Activated CD4-positive, CD25-positive, alpha-beta regulatory T cell (primary cell): ENCODE results near the gene SLC9A8.

Experiments used
- DNase-seq, 4 experiments: peaks; one replicate each; lab custom pipeline; 2025; lab: John Stamatoyannopoulos, UW

The SLC9A8 gene

GRCh38 chr20:49814057-49814694 lies 1.5 kb downstream of the SLC9A8 start:
- DNase-seq = no peak

GRCh38 chr20:49818816-49819215 lies 6.2 kb downstream of the SLC9A8 start:
- no peak for DNase-seq

- DNase-seq = no peak
Measured at GRCh38 chr20:49819702-49820101, 7.1 kb downstream of the SLC9A8 start.

- no peak for DNase-seq
Measured at GRCh38 chr20:49821381-49821780, 8.8 kb downstream of the SLC9A8 start.

GRCh38 chr20:49821870-49822331 lies 9.3 kb downstream of the SLC9A8 start:
- DNase-seq = no peak

GRCh38 chr20:49823152-49823847 lies 10.7 kb downstream of the SLC9A8 start:
- no peak for DNase-seq

DNA sequence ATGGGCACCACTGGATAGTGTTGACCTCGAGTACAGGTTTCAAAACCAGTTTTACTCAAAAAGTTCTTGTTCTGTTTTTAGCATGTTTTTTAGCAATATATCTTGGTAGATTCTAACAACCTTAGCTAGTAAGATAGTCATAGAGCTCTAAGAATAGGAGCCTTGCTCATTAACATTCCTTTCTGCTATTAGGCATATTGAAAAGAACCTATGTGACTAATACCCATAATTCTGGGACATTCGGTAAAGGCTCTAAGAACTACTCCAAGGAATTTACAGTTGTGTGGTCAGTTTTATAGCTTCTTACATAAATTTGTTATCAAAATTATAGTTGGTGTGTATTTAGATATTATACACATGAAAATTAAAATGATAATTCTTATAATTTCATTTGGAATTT lies 11.6 kb downstream of the SLC9A8 start:
- DNase-seq = no peak

DNA sequence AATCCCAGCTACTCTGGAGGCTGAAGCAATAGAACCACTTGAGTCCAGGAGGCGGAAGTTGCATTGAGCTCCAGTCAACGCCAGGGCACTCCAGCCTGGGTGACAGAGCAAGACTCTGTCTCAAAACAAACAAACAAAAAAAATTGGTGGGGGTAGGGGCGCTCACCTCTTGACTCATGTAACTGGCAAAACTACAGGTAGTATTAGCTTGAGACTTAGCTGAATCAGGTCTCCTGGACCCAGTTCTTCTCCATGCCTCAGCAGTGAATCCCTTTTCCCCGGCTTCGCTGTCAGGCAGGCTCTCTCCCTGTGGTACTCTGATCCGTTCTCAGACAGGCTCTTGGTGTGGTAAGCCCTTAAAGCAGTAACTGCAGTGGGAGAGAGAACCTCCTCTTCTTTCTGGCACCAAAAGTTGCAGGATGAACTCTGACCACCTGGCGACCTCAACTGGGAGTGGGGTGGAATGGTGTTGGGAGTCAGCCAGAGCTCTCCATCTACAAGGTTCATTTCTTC lies 12.9 kb downstream of the SLC9A8 start:
- no peak for DNase-seq

GRCh38 chr20:49831022-49831769 lies 18.6 kb downstream of the SLC9A8 start:
- DNase-seq = no peak

- no peak for DNase-seq
Measured at GRCh38 chr20:49831770-49832631, 19.4 kb downstream of the SLC9A8 start.

GRCh38 chr20:49832632-49833327 lies 20.2 kb downstream of the SLC9A8 start:
- no peak for DNase-seq

- DNase-seq = no peak
Measured at GRCh38 chr20:49833483-49833882, 20.9 kb downstream of the SLC9A8 start.

- no peak for DNase-seq
Measured at GRCh38 chr20:49835031-49835430, 22.4 kb downstream of the SLC9A8 start.

- no peak for DNase-seq
Measured at GRCh38 chr20:49838546-49838945, 25.9 kb downstream of the SLC9A8 start.

- no peak for DNase-seq
Measured at GRCh38 chr20:49843139-49843538, 30.5 kb downstream of the SLC9A8 start.

DNA sequence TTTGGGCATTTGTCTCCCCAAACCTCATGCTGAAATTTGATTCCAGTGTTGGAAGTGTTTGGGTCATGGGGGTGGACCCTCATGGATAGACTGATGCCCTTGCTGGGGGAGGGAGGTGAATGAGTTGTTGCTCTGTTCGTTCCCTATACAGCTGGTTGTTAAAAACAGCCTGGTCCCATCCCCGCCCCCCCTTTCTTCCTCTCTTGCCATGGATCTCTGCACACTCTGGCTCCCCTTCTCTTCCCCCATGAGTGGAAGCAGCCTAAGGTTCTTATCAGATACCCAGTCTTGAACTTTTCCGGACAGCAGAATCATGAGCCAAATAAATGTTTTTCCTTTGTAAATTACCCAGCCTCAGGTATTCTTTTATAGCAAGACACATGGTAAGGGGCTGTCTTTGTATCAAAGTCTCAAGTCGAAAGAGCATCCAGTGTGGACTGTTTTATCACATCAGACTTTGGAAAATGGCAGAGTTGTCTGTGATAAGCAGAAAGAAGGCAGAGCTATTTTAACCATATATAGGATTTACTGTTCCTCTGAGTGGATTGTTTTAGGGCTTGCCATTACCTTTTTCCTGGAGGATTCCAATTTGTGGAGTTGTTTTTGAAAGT lies 31.2 kb downstream of the SLC9A8 start:
- DNase-seq = no peak

GRCh38 chr20:49845060-49845459 lies 32.4 kb downstream of the SLC9A8 start:
- no peak for DNase-seq

GRCh38 chr20:49846206-49846807 lies 33.7 kb downstream of the SLC9A8 start:
- peak in 3 of 4 experiments; percentile 4 to 32 (median 20) for DNase-seq

DNA sequence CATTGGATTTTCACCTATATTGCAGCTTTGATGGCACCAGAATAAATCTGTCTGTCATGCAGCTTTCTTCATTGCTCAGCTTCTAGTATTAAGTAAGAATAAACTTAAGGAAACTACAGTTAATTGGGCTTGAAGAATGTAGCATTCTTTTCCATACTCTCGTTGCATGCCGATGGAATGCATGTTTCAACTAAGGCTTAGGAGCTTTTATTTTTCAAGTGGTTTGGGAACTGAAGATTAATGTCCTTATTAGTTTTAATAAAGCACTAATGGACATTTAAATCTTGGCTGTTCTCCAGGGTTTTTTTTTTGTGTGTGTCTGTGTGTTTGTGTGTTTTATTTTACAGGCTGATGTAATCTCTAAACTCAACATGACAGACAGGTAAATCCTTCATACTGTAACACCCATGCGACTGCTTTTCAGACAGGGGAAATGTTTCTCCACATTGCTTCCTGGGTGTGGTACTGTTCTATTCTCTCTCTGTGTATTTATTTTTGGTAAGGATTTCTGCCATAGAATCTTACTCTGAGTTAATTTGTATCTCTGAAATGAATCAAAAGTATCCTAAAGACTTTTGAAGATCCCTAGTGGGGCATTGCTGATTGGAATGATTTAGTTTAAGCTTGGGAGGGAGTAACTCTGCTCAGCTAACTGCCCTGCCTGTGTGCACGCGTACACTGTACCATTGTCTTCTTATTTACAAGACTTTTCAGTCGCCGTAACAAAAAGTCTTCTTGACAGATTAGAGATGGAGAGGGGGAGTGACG lies 38.0 kb downstream of the SLC9A8 start:
- no peak for DNase-seq
